ENCODE results near the gene RNF220. TPM values are rescaled to one million over a fixed set of nuclear protein-coding genes. Genes with fewer than 3 reads are reported as not detected.
A peak's percentile ranks its signal among the peaks of the same experiment; 100 is the strongest.

Gene RNF220
- total and polyA plus RNA-seq, 2 of the 4 experiments (the other 2 are of a cell fraction), result 71.8 to 77.1 TPM

DNA sequence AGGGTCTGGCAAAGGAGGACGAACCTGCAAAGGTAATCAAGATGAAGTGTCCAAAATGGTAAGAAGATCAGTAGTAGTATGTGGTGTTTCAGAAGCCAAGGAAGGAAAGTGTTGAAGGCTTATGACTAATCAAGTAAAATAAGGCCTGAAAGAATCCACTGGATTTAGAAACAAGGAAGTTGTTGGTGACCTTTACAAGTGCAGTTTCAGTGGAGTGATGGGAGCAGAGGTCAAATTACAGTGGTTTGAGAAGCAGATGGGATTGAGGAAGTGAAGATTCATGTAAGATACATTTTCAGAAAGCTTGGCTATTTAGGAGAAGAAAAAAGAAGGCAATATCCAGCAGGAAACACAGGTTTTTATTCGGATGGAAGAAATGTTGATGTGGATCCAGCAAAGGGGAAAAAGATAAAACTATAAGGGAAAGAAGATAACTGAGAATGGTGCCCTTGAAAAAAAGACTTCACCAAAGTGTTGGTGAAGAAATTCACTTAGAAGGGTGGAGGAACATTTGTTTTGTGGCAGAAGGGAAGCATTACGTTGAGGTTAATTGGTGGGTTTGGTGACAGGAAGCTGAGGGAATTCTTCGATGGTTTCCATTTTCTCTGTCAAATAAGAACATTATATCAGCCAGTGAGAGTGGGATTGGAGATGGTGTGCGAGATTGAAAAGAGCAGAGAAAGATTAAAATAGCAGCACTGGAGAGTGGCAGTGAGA lies 271.6 kb downstream of the RNF220 start:
- Histone ChIP-seq H3K4me3 (ENCODE audit: insufficient read depth, low read depth, low read length) (no peak overlapping the region), H2BK20ac (ENCODE audit: low read depth, low read length) (peak overlapping the region; percentile 29; the same call in 1 of the 2 replicates), H3K4me1 (ENCODE audit: control insufficient read depth, insufficient read depth, low read length) (peaks cover 6% of the 10 kb centered on the region), H4K91ac (ENCODE audit: insufficient read depth, low read depth, low read length) (no peak overlapping the region; the same call in 1 of the 2 replicates), H3K9me3 (ENCODE audit: control insufficient read depth, insufficient read depth, low read length) (no peaks in the 10 kb centered on the region), H3K9me1 (ENCODE audit: insufficient read depth, low read length) (peaks cover 6% of the 10 kb centered on the region), H4K5ac (ENCODE audit: low read depth, low read length) (peak overlapping the region; percentile 15; the same call in 1 of the 2 replicates), H2AK9ac (replicated peaks; ENCODE audit: low read depth, low read length, poor library complexity) (no peak overlapping the region), H3K18ac (ENCODE audit: low read depth, low read length) (no peak overlapping the region; the same call in 1 of the 2 replicates), H2AFZ (replicated peaks; ENCODE audit: low read length, poor library complexity) (peak overlapping the region; percentile 33), H2BK120ac (ENCODE audit: low read depth, low read length) (no peak overlapping the region), H3K79me1 (ENCODE audit: low read depth in 1 of 2, low read length in 2 of 2) (peaks cover 5 to 10% of the 10 kb centered on the region in 2 experiments; a peak in 3 of 4 replicates), H3K4ac (ENCODE audit: low read depth, low read length) (no peak overlapping the region), H2BK5ac (ENCODE audit: low read depth, low read length, poor library complexity, severe bottlenecking) (peak overlapping the region; percentile 71), H3K23ac (ENCODE audit: low read depth, low read length) (no peak overlapping the region), H2AK5ac (ENCODE audit: low read depth, low read length) (peak overlapping the region; percentile 4), H3K56ac (ENCODE audit: extremely low read depth, insufficient read depth, low read length) (no peak overlapping the region), H3K27me3 (ENCODE audit: control insufficient read depth, insufficient read depth, low read length) (no peaks in the 10 kb centered on the region), H2BK15ac (ENCODE audit: low read depth, low read length) (no peak overlapping the region), H3K4me2 (ENCODE audit: low read depth, low read length) (peak overlapping the region; percentile 31), H4K8ac (ENCODE audit: low read depth in 2 of 2, low read length in 2 of 2) (peak overlapping the region in 1 of 2 experiments; percentile 28; a peak in 1 of 4 replicates), H3K9ac (ENCODE audit: low read depth, low read length) (no peak overlapping the region), H3K36me3 (ENCODE audit: control insufficient read depth, insufficient read depth, low read length) (no peaks in the 10 kb centered on the region), H3K27ac (ENCODE audit: insufficient read depth, low read length) (peak overlapping the region; percentile 45; the same call in 1 of the 2 replicates), H3K14ac (replicated peaks; ENCODE audit: low read depth, low read length) (peak overlapping the region; percentile 50), H4K20me1 (ENCODE audit: insufficient read depth, low read length) (no peaks in the 10 kb centered on the region)
- ChIA-PET POLR2A (ENCODE audit: unreplicated experiment) (no interaction called here), CTCF (no interaction called here)
- BruUV-seq (replicated peaks), result no TSS peak
- in situ Hi-C loops (cut with MboI; ENCODE audit: low sequenced_read_pairs), result no loop called here
- dilution Hi-C loops (cut with HindIII; ENCODE audit: low sequenced_read_pairs, unreplicated experiment), result no loop called here
- 75% methylated on average over 3 of the region's 5 CpGs; no CpG with 5 or more reads in 1 of the 2 experiments for WGBS, 2 experiments (ENCODE audit: extremely low coverage in 2 of 2, insufficient read length in 1 of 2)
- no peak for ATAC-seq (ENCODE audit: low read depth)
- intact Hi-C loops (cut with micrococcal nuclease), result no loop called here
- TF ChIP-seq NFE2L2 (IDR thresholded peaks at IDR 0.05; ENCODE audit: low read depth, low read length) (no peak), POLR2A (IDR thresholded peaks at IDR 0.05; ENCODE audit: low read depth, low read length) (no peak), RCOR1 (IDR thresholded peaks at IDR 0.05; ENCODE audit: insufficient replicate concordance, low read length) (no peak)
- DNase-seq, result peak; percentile 77
